ENCODE data around the gene SLC6A16.
A peak's percentile ranks its signal among the peaks of the same experiment; 100 is the strongest.

The SLC6A16 gene

DNA sequence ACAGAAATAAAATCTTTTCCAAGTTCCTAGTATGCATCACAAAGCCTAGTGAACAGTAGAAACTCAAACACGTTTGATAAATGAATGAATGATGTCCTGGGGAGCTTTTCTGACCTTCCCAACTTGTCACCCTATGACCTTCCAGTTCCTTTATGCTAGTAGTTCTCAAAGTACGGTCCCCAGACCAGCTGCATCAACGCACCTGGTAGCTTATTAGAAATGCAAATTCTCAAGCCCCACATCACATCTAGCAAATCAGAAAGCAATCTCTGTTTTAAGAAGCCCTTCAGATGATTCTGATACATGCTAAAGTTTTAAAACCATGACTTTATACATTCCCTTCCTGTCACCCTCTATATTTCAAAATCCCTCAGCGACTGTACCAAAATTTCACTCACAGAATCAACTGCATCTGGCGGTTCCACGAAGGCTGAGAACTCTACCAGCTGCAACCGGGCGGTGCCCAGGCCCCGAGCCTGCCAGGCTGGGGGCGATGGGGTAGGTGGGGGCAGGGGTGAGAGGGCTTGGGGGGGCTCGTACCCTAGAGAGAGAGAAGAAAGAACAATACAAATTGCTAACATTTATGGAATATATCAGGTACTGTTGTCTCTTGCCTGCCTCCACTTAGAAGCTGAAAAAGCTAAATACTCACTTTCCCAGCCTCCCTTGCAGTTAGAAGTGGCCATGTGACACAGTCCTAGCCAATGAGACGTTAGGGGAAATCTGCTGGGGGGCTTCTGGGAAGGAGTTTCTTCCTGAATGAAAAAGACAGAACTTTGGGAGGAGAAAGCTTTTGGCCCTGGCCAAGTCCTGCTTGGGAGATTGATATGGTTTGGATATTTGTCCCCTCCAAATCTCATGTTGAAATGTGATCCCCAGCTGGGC is 23.6 kb upstream of the SLC6A16 start:
- DNase-seq, result no peak
- H3K27me3 ChIP-seq (ENCODE audit: insufficient read depth, low read depth, severe bottlenecking), result no peaks in the 10 kb centered on the region
- TF ChIP-seq, protein P1, sequence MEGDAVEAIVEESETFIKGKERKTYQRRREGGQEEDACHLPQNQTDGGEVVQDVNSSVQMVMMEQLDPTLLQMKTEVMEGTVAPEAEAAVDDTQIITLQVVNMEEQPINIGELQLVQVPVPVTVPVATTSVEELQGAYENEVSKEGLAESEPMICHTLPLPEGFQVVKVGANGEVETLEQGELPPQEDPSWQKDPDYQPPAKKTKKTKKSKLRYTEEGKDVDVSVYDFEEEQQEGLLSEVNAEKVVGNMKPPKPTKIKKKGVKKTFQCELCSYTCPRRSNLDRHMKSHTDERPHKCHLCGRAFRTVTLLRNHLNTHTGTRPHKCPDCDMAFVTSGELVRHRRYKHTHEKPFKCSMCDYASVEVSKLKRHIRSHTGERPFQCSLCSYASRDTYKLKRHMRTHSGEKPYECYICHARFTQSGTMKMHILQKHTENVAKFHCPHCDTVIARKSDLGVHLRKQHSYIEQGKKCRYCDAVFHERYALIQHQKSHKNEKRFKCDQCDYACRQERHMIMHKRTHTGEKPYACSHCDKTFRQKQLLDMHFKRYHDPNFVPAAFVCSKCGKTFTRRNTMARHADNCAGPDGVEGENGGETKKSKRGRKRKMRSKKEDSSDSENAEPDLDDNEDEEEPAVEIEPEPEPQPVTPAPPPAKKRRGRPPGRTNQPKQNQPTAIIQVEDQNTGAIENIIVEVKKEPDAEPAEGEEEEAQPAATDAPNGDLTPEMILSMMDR (IDR thresholded peaks at IDR 0.05; ENCODE audit: low read depth, low read length), result no peak
- no peak overlapping the region for H3K4me3 ChIP-seq (ENCODE audit: low read depth, low read length)
- no peak overlapping the region for H3K27ac ChIP-seq
- no peaks in the 10 kb centered on the region for H3K9me3 ChIP-seq (ENCODE audit: severe bottlenecking)
- H3K36me3 ChIP-seq, result peaks cover 68% of the 10 kb centered on the region

DNA sequence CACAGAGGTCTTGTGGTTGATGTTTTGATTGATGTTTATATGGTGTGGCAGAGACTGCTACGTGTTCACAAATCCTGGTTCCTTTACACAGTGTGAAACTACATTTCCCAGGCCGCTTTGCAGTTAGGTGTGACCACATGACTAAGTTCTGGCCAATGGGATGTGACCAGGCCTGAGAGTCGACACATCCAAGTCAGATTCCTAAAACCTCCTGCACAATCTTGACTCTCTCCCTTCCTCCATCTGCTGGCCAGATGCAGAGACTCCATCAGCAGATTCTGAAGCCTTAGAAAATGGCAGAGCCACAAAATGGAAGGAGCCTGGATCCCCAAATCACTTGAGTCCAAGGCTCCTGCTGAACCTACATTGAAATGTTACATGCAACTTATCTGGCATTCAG is 22.8 kb upstream of the SLC6A16 start:
- TF ChIP-seq, protein P1 (IDR thresholded peaks at IDR 0.05; ENCODE audit: low read depth, low read length), result no peak
- Histone ChIP-seq H3K27ac (no peak overlapping the region), H3K9me3 (ENCODE audit: severe bottlenecking) (no peaks in the 10 kb centered on the region), H3K36me3 (peaks cover 71% of the 10 kb centered on the region), H3K27me3 (ENCODE audit: insufficient read depth, low read depth, severe bottlenecking) (no peaks in the 10 kb centered on the region), H3K4me3 (ENCODE audit: low read depth, low read length) (no peak overlapping the region)
- DNase-seq, result peak; percentile 59

DNA sequence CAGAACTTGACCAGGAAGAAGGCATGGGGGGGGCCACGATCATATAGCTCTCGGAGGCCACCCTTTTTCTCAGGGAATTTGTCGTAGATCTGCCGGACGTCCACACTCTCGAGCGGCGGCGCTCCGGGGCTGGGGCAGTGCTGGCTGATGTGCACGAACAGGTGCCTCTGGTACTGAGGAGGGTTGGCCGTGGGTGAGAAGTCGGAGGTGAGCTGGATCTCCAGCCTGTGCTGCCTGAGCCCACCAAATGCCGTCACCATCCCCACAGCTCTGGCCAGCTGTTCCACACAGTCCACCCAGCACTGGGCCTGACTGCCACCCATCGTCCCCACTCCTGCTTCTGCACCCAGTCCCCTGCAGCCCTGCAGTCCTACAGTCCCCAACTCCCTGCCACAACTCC is 22.2 kb upstream of the SLC6A16 start:
- TF ChIP-seq, protein P1 (IDR thresholded peaks at IDR 0.05; ENCODE audit: low read depth, low read length), result no peak
- DNase-seq, result no peak
- H3K27me3 ChIP-seq (ENCODE audit: insufficient read depth, low read depth, severe bottlenecking), result no peaks in the 10 kb centered on the region
- no peak overlapping the region for H3K27ac ChIP-seq
- peaks cover 75% of the 10 kb centered on the region for H3K36me3 ChIP-seq
- no peak overlapping the region for H3K4me3 ChIP-seq (ENCODE audit: low read depth, low read length)
- H3K9me3 ChIP-seq (ENCODE audit: severe bottlenecking), result no peaks in the 10 kb centered on the region

DNA sequence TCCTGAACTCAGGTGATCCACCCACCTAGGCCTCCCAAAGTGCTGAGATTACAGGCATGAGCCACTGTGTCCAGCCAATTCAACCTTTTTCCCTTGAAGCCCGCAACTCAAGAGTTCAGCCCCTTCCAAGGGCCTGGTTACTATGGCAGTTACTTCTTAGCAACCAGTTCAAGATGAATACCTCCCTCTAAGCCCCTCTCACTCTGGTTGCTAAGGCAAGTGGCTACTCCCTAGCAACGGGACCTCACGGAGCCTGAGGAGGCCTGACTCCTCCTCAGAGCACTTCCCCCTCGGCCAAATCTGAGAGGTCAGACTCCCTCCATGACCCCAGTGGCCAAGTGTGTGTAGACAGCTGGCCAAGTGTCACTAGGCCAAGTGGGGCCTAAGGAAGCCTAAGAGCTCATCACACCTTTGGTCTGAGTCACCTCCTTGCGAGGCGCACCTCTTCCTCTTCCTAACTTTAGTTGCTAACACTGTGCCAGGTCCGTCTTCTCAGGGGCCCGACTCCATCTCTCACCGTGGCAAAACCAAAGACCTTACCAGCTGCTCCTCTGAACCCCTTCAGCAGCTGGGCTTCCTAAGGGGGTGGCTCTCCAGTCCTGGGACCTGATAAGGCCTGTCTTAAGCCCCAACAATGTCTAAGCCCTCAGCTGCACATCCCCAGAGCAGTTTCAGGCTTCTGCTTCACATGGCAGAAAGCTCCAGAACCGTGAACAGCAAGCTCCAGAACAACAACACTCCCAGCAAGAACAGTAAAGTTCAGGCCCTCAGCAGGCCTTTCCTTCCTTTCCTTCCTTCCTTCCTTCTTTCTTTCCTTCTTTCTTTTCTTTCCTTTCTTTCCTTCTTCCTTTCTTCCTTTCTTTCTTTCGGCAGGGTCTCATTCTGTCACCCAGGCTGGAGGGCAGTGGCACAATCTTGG is 19.8 kb upstream of the SLC6A16 start:
- no peaks in the 10 kb centered on the region for H3K9me3 ChIP-seq (ENCODE audit: severe bottlenecking)
- H3K4me3 ChIP-seq (ENCODE audit: low read depth, low read length), result no peak overlapping the region
- TF ChIP-seq, protein P1 (IDR thresholded peaks at IDR 0.05; ENCODE audit: low read depth, low read length), result no peak
- no peaks in the 10 kb centered on the region for H3K27me3 ChIP-seq (ENCODE audit: insufficient read depth, low read depth, severe bottlenecking)
- no peak overlapping the region for H3K27ac ChIP-seq
- peaks cover 67% of the 10 kb centered on the region for H3K36me3 ChIP-seq
- no peak for DNase-seq

DNA sequence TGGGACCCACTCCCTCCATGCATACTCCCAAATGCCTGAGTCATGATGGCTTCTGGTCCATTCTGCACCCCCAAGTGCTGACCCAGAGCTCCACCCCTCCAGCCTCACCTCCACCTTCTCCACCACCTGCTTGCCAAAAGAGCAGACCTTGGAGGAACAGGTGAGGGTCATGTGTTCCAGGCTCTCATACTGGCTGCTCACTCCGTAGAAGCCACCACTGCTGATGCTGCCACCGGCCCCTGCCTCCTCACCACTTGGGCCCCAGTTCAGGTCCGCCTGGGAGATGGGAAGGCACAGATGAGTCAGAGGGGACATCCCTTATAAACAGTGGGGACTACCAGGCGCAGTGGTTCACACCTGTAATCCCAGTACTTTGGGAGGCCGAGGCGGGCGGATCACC is 18.1 kb upstream of the SLC6A16 start:
- no peaks in the 10 kb centered on the region for H3K9me3 ChIP-seq (ENCODE audit: severe bottlenecking)
- DNase-seq, result no peak
- no peaks in the 10 kb centered on the region for H3K27me3 ChIP-seq (ENCODE audit: insufficient read depth, low read depth, severe bottlenecking)
- TF ChIP-seq, protein P1 (IDR thresholded peaks at IDR 0.05; ENCODE audit: low read depth, low read length), result no peak
- no peak overlapping the region for H3K4me3 ChIP-seq (ENCODE audit: low read depth, low read length)
- no peak overlapping the region for H3K27ac ChIP-seq
- peaks cover 56% of the 10 kb centered on the region for H3K36me3 ChIP-seq

Measured in WERI-Rb-1 (cell line).